Neural progenitor cell (in vitro differentiated cells): ENCODE data around the gene KRTAP4-12.

Experiments
- EZH2 ChIP-seq: fragments of 200-600 bp; sonication (generic); IDR thresholded peaks from 2 replicates; pipeline ENCODE4 v1.6.1; 2017; ENCODE audit warnings: antibody characterized with exemption, mild to moderate bottlenecking, moderate library complexity
- TF ChIP-seq, protein P1 (sequence below): fragments of 200-600 bp; sonication (generic); IDR thresholded peaks from 2 replicates; pipeline ENCODE4 v1.5.1; 2017; ENCODE audit warnings: antibody characterized with exemption, mild to moderate bottlenecking

DNA sequence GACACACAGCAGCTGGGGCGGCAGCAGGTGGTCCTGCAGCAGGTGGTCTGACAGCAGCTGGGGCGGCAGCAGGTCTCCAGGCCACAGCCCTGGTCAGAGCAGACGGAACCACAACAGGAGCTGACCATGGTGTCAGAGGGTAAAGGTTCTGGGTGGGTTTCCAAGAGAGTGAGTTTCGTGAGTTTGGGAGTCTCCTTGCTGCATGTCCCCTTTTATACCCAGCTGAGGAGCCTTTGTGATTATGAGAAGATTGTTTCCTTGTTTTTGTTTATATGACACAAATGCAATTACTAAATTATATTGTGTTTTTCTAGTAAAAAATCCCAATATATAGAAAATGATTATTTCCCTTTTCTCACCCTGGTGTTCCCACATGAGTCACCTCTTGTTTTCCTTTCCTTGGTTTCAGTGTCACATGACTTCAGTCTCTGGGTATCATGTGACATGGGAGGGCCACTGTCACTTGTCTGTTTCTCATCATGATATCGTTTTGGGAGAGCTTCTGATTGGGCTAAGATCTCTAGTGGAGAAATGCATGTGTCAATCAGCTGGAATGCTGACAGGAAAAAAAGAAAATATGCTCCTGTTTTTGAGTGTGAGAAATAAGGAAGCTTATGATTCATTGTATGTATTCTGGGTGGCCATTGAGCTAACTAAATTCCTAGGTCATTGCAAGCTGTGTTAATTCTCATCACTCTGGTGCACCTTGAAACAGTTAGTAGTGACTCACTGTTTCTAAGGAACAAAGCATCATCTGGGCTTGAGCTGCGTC is 16.6 kb upstream of the KRTAP4-12 start, which contains the start of gene KRTAP4-6:
- TF ChIP-seq, protein P1, sequence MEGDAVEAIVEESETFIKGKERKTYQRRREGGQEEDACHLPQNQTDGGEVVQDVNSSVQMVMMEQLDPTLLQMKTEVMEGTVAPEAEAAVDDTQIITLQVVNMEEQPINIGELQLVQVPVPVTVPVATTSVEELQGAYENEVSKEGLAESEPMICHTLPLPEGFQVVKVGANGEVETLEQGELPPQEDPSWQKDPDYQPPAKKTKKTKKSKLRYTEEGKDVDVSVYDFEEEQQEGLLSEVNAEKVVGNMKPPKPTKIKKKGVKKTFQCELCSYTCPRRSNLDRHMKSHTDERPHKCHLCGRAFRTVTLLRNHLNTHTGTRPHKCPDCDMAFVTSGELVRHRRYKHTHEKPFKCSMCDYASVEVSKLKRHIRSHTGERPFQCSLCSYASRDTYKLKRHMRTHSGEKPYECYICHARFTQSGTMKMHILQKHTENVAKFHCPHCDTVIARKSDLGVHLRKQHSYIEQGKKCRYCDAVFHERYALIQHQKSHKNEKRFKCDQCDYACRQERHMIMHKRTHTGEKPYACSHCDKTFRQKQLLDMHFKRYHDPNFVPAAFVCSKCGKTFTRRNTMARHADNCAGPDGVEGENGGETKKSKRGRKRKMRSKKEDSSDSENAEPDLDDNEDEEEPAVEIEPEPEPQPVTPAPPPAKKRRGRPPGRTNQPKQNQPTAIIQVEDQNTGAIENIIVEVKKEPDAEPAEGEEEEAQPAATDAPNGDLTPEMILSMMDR, result no peak
- TF ChIP-seq EZH2, result no peak
